ENCODE measurements around the gene ZC3H10.

GRCh38 chr12:56122637-56123036 is 4.6 kb downstream of the ZC3H10 start:
- no peak for TF ChIP-seq CTCF (IDR thresholded peaks at IDR 0.05; ENCODE audit: insufficient read depth, low read depth, low read length)
- TF ChIP-seq EZH2 (IDR thresholded peaks at IDR 0.05; ENCODE audit: insufficient read depth, low read length) = no peak
